ENCODE measurements around the gene CTU2.

CTU2 gene

DNA sequence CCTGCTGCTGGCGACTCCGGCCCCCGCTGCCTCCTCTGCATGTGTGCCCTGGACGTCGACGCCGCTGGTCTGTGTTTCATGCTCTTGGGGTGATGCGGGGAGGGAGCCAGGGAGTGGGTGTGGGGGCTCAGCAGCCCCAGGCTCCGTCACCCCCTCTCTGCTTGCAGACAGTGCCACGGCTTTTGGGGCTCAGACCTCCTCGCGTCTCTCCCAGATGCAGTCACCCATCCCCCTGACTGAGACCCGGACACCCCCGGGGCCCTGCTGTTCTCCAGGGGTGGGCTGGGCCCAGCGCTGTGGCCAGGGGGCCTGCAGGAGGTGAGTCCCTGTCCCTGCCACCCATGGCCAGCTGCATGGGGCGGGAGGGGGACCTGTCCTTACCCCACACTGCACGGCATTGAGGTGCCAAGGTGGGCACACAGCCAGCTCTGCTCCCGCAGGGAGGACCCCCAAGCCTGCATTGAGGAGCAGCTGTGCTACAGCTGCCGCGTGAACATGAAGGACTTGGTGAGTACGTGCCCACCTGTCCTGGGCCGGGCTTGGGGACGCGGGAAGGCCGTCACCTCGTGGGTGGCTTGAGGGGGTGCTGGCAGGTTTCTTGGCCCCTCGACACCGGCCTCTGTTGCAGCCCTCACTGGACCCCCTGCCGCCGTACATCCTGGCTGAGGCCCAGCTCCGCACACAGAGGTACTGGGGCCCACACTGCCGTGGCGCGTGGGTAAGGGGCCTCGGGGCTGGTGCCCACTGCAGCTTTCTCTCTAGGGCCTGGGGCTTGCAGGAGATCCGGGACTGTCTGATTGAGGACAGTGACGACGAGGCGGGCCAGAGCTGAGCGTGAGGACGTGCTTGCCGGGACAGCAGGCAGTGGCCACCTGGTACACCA lies 8.4 kb downstream of the CTU2 start:
- TF ChIP-seq CTCF (IDR thresholded peaks at IDR 0.05; ENCODE audit: control insufficient read depth, extremely low read depth, insufficient read depth): no peak
- DNase-seq (ENCODE audit: low read depth): no peak
- no peak overlapping the region for H3K4me3 ChIP-seq (ENCODE audit: low read depth, low read length)

- DNase-seq (ENCODE audit: low read depth): no peak
- H3K4me3 ChIP-seq (ENCODE audit: low read depth, low read length): no peak overlapping the region
- no peak for TF ChIP-seq CTCF (IDR thresholded peaks at IDR 0.05; ENCODE audit: control insufficient read depth, extremely low read depth, insufficient read depth)
Measured at GRCh38 chr16:88715312-88716190, 9.2 kb downstream of the CTU2 start.

- TF ChIP-seq CTCF (IDR thresholded peaks at IDR 0.05; ENCODE audit: control insufficient read depth, extremely low read depth, insufficient read depth): no peak
- no peak for DNase-seq (ENCODE audit: low read depth)
- no peak overlapping the region for H3K4me3 ChIP-seq (ENCODE audit: low read depth, low read length)
Measured at GRCh38 chr16:88716201-88716600, 9.9 kb downstream of the CTU2 start.

DNA sequence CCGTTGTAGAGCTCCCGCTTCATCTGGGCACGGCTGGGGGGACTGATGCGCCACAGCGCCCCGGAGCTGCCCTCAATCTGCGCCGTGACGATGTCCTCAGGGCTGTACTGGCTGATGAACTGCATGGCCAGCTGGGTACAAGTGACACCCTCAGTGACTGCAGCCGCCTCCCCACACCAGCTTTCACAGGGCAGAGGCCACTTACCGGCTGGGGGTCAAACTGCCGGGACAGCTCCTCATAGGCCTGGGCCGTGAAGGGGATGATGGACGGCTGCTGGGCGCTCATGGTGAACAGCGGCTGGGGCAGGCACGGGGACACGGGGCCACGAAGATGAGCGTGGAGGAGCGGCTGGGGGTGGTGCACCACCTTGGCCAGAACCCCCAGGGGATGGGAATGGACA lies 10.3 kb downstream of the CTU2 start:
- no peak for DNase-seq (ENCODE audit: low read depth)
- H3K4me3 ChIP-seq (ENCODE audit: low read depth, low read length): no peak overlapping the region
- TF ChIP-seq CTCF (IDR thresholded peaks at IDR 0.05; ENCODE audit: control insufficient read depth, extremely low read depth, insufficient read depth): no peak

GRCh38 chr16:88718178-88718577 lies 11.9 kb downstream of the CTU2 start:
- no peak for TF ChIP-seq CTCF (IDR thresholded peaks at IDR 0.05; ENCODE audit: control insufficient read depth, extremely low read depth, insufficient read depth)
- no peak overlapping the region for H3K4me3 ChIP-seq (ENCODE audit: low read depth, low read length)
- no peak for DNase-seq (ENCODE audit: low read depth)

GRCh38 chr16:88719267-88719932 lies 13.1 kb downstream of the CTU2 start:
- TF ChIP-seq CTCF (IDR thresholded peaks at IDR 0.05; ENCODE audit: control insufficient read depth, extremely low read depth, insufficient read depth): no peak
- no peak for DNase-seq (ENCODE audit: low read depth)
- no peak overlapping the region for H3K4me3 ChIP-seq (ENCODE audit: low read depth, low read length)
